HFF-Myc (cell line): ENCODE results near the gene DELE1.
A peak's percentile ranks its signal among the peaks of the same experiment; 100 is the strongest.

Experiments
- DNase-seq: peaks from one replicate; pipeline ENCODE4 v3.0.0-alpha.2; 2011; ENCODE audit warnings: low read depth; ENCODE audit errors: extremely low read depth
- H3K4me3 ChIP-seq: replicated peaks from 2 replicates; pipeline ENCODE4 v1.5.1; 2011; ENCODE audit warnings: low read depth, mild to moderate bottlenecking, control low read depth, low read length
- TF ChIP-seq, protein P1 (sequence below): IDR thresholded peaks from 2 replicates; pipeline ENCODE4 v1.5.1; 2012; ENCODE audit warnings: mild to moderate bottlenecking, low read depth, low read length, control low read depth; ENCODE audit errors: missing control alignments

The DELE1 gene

DNA sequence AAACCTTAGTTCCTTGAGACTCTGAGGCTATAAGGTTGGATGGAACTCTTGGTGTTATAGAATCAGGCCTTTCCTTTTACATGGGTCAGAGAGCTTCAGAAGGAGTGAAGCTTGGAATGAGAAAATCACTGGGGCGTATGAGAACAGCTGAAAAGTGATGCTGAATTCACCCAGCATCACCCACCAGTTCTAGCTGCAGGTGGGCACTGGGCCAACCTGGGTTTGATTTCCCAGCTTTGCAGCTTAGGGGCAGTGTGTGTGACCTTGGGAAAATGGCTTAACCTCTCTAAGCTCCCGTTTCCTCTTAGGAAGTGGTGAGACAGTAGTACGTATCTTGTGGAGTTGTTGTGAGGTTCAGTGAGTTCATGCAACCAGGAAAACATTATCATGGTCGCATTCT, 23.6 kb downstream of the DELE1 start:
- no peak for DNase-seq
- TF ChIP-seq, protein P1, sequence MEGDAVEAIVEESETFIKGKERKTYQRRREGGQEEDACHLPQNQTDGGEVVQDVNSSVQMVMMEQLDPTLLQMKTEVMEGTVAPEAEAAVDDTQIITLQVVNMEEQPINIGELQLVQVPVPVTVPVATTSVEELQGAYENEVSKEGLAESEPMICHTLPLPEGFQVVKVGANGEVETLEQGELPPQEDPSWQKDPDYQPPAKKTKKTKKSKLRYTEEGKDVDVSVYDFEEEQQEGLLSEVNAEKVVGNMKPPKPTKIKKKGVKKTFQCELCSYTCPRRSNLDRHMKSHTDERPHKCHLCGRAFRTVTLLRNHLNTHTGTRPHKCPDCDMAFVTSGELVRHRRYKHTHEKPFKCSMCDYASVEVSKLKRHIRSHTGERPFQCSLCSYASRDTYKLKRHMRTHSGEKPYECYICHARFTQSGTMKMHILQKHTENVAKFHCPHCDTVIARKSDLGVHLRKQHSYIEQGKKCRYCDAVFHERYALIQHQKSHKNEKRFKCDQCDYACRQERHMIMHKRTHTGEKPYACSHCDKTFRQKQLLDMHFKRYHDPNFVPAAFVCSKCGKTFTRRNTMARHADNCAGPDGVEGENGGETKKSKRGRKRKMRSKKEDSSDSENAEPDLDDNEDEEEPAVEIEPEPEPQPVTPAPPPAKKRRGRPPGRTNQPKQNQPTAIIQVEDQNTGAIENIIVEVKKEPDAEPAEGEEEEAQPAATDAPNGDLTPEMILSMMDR = no peak
- no peak overlapping the region for H3K4me3 ChIP-seq

DNA sequence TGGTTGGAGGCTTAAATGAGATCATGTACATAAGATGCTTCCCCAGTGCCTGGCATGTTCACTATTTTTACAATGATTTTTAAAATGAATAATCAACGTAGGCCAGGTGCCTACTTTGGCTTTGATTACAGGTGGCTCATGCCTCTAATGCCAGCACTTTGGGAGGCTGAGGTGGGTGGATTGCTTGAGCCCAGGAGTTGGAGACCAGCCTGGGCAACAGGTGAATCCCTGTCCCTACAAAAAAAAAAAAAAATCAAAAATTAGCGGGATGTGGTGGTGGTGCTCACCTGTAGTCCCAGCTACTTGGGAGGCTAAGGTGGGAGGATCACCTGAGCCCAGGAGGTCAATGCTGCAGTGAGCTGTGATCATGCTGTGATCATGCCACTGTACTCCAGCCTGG, 25.1 kb downstream of the DELE1 start:
- DNase-seq = no peak
- no peak overlapping the region for H3K4me3 ChIP-seq
- TF ChIP-seq, protein P1 = no peak

DNA sequence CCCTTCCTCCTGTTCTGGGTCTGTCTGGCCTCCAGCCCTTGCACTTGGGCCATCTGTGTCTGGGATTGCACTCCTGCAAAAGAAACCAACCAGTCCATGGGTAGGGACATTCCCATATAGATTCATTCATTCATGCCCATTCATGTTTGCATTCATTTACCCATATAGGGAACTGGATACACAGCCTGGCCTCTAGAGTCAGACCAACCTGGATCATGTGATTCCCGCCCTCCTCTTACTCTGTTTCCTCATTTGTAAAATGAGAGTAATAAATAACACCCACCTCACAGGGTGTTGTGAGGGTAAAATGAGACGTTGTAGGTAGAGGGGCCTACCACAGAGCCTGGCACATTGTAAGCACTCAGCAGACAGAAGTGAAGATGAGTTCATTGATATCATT, 25.8 kb downstream of the DELE1 start:
- no peak for DNase-seq
- no peak overlapping the region for H3K4me3 ChIP-seq
- TF ChIP-seq, protein P1 = no peak

DNA sequence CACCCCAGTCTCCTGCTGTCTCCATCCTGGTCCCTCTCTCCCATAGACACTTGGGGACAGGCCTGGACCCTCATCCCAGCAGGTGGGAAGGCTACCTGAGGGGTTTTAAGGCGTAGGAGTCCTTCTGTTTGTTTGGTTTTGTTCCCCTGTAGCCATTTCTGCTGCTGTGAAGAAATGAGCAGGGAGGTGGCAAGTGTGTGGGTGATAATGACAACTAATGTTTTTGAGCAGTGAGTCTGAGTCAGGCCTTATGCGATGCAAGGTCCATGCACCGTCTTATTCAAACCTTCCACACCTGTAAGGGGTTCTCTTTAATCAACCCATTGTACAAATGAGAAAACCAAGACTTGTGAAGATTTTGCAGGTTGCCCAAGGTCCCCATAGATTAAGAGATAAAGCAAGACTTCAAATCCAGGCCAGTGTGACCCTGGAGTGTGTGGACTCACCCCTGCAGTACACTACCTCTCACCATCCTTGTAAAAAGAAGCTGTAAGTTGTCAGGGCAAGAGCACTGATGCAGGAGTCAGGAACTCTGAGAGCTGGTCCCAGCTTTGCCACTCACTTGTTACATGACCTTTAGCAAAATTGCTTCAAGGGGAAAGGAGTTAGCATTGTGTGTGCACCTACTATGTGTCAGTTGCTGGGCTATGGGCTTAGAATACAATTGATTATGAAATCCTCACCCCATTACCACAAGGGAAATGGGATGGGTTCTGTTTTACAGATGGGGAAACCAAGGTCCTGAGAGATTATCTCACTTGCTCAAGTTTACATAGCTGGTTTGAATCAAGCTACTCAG, 26.7 kb downstream of the DELE1 start:
- DNase-seq = no peak
- no peak overlapping the region for H3K4me3 ChIP-seq
- TF ChIP-seq, protein P1 = no peak

DNA sequence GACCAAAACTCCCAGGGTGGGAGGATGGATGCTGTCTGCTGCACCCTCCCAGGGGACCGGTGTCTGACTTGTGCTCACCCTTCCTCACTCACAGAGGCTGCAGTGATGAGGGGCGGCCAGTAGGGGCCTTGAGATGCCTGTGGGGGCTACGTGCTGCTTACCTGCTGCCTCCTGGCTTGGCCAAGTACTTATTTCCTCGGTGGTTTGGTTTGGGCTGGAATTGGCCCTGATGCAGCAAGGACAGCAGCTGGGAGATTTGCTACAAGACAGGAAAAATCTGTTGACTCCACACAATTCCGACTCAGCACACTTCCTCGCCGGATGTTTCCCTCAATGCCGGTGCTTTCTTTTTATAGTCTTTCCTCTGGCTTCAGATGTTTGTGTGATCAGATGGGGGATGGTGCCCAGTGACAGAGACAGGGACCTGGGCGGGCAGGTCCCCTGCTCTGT, 27.7 kb downstream of the DELE1 start:
- TF ChIP-seq, protein P1 = peak; percentile 55
- H3K4me3 ChIP-seq = no peak overlapping the region
- DNase-seq = no peak

DNA sequence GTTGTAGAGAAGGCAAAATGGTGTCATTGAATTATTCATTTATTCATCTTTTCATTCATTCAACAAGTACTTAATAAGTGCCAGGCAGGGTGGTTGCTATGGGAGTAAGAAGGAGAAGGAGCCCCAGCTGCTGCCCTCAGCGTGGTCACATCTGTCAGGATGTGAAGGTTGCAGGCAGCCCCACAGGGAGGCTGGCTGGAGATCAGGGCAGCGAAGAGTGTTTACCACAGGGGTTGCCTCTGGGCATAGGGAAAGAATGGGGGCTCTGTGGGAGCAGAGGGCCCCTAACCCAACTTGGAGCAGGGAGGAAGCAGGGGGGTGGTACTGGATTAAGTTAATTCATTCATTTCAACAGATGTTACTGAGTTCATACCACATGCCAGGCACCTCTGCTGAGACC, 28.3 kb downstream of the DELE1 start:
- DNase-seq = no peak
- H3K4me3 ChIP-seq = no peak overlapping the region
- TF ChIP-seq, protein P1 = no peak
